NK-92 (cell line): Measurements from ENCODE around the gene SCGB1A1.

Experiments
- DNase-seq: peaks from one replicate; lab custom pipeline; 2025; ENCODE audit not compliant: unreplicated experiment; lab: John Stamatoyannopoulos, UW

The SCGB1A1 gene

GRCh38 chr11:62398011-62398994, 20.5 kb upstream of the SCGB1A1 start:
- no peak for DNase-seq

DNA sequence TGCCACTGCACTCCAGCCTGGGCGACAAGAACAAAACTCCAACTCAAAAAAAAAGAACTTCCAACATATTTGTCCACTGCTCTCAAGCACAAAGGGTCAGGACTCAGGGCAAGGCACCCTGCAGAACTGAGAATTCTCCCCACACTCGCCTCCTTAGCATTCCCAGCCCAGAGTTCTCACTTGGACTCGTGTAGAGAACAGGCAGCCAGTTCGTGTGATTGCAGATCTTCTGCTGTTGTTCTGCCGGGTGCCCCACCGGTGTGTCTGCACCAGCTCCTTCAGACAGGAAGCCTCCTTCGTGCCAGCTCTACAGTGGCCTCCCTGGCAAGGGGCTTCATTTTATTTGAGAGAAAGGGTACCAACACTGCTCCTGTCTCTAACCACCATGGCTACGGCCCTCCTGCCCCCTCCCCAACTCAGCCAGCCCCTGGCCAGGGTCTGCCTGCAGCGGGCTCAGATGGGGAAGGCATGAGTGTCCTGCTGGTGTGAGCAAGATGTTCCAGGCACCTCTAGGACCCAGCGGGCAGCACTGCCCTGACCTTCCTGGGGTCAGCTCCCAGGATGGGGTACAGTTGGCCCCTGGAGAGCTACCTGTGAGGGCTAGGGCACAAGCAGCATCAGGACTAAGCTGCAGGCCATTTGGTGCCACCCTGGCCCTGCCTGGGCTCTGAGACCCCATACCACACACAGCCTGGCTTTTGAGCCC, 19.5 kb upstream of the SCGB1A1 start:
- DNase-seq, result no peak

GRCh38 chr11:62399878-62400266, 19.0 kb upstream of the SCGB1A1 start:
- DNase-seq, result no peak

- DNase-seq, result no peak
Measured at GRCh38 chr11:62400281-62400680, 18.6 kb upstream of the SCGB1A1 start.

DNA sequence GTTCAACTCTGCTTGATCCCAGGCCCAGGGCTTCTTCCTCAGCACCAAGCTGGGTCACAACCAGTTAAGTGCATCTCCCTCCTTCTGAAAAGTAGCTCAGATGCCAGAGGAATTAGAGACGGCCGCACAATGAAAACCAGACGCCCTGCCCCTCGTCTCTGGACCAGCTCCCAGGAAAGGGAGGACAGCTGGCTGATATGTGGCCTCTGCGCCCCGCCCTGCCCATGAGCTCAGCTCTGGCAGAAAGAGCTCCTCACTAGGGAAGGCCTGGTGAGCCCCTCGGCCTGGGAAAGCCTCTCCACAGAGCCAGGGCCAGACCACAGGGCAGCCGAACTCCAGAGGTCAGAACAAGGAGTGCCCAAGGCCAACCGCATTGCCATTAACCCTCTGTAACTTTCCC, 18.1 kb upstream of the SCGB1A1 start:
- no peak for DNase-seq

- DNase-seq, result no peak
Measured at GRCh38 chr11:62401356-62401755, 17.5 kb upstream of the SCGB1A1 start.

DNA sequence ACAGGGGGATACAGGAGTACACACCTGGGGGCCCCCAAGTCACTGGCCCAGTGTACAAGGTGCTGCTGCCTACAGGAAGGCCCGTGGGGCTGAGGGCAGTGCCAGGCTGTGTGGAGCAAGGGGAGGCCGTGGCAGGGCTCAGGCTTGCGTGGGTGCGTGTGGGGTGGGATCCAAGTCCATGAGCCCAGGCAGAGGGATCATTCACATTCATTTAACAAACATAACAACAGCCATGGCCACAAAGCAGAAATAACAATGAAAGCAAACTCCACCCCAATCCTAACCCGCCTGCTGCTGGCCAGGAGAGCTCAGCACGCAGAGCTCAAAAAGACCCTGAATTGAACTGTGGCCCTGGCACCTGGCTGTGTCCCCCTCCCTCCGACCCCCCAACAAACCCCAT, 17.0 kb upstream of the SCGB1A1 start:
- DNase-seq, result no peak

DNA sequence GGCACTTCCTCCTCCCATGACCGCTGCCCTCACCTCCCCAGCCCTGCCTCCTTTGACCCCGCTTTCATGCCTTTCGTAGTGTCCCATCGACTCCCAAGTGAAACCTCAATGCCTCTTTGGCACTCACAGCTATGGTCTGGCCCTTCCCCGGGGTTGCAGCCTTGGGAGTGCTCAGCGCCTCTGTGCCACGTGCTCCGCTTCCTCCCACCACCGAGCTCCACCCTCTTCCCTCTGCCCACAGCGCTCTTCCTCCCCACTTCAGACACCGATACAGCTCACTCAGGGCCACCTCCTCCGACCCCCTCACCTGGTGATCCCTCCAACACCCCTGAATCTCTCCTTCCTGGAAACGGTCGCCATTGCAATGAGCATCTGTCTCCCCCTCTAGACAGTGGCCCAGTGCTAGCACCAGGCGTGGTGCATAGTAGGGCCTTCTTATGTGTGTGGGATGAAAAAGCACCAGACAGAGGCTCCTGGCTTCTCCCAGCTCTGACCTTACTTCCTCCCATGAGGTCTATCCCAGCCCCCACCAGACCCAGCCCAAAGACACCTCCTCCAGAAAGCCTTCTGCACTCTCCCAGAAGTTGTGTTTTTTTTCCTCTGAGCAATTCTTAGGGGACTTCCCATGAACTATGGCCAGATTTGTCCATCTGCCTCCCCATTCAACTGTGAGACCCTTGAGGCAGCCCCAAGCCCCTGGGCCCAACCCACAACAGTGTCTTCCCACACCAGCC, 16.4 kb upstream of the SCGB1A1 start:
- DNase-seq, result no peak

GRCh38 chr11:62402960-62403730, 15.7 kb upstream of the SCGB1A1 start:
- no peak for DNase-seq

DNA sequence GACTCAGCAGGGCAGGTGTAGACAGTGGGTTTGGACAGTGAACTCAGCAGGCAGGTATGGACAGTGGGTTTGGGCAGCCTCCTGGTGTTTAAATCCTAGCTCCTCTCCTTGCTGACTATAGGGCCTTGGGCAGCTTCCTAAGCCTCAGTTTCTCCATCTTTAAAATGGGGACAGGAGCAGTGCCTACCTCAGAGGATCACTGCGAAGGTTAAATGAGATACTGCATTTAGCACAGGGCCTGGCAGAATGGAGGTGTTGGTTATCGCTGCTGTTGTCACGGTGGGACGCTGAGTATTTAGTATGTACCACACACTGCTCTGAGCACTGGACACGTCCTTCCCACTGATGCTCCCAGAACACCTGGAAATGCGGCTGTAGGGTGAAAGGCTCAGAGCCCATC, 14.4 kb upstream of the SCGB1A1 start:
- no peak for DNase-seq

DNA sequence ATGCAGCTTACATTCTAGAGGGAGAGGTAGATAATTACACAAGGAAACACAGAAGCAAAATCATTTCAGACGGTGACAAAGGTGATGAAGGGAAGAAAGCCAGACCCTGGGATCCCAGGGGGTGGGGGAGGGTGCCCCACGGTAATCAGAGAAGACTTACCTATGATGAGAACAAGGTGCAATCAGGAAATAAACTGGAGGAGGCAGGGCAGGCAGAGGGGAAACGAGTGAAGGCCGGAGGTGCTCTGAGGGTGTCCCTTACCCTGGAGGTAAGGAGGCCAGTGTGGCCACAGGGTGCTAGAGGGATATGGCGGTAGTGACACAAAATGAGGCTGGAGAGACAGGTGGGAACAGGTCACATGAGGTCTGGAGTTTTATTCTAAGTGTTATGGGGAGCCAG, 13.9 kb upstream of the SCGB1A1 start:
- no peak for DNase-seq

DNA sequence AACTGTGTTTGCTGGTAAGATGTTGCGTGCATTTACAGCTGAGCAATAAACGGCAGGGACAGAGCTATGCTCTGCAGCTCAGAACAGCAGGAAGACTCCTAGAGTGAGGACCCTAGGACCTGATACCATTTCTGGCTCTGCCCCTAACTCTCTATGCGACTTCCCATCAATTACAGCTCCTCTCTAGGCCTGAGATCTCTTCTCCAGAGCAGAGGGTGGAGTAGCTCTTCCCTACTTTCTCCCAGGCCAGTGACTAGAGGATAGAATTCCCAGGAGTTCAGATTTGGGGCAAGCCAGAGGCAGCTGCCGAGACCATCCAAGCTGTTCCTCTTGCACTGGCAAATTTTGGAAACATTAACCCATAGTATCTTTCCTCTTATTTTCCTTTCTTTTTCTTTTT, 12.8 kb upstream of the SCGB1A1 start:
- no peak for DNase-seq

DNA sequence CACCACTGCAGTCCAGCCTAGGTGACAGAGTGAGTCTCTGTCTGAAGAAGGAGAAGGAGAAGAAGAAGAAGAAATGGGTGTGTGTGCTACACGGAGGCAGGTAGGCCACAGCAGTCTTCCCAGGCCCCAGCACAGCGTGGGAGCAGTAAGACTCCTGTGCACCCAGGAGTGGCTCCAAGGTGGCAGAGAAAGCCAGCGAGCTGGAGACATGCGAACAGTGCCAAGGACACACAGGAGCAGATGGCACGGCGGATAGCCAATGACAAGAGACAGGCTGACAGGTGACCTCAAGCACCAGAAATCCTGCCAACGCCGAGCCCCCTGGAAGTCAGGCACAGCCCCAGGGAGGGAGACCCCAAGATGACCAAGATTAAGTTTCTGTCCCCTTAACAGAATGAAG, 9.0 kb upstream of the SCGB1A1 start:
- no peak for DNase-seq

DNA sequence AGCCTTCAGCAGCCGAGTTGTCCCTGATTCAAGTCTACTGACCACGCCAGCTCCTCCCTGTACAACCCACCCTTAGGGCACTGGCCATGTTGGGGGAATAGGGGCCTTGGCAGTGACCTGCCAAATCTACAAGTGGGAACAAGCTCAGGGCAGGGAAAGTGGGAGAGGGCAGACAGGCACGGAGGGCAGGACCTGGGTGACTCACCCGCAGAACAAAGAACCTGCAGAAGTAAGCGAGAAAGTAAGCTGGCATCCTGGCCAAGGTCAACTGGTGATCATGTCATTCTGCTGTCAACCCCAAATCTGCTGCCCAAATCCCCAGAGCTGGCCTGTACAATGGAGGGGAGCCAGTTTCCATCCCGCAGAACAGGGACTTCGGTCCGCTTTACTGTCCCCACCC, 7.9 kb upstream of the SCGB1A1 start:
- no peak for DNase-seq

DNA sequence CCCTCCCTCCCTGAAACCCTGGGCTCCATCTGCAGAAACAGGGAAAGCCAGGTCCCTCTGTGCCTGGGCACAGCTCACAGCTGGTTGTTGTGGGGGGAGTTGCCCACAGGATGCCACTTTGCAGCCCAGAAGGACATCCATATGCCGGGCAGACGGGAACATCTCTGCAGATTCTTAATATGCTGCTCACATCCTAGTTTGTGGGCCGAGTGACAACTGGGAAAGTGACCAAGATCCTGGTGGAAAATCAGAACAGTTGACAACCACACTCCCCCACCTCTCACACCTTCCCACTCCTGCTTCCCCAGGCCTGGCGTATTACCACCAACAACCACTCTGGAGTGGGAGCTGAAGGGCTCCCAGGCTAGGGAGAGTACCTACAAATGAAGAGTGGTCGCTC, 7.3 kb upstream of the SCGB1A1 start:
- no peak for DNase-seq

DNA sequence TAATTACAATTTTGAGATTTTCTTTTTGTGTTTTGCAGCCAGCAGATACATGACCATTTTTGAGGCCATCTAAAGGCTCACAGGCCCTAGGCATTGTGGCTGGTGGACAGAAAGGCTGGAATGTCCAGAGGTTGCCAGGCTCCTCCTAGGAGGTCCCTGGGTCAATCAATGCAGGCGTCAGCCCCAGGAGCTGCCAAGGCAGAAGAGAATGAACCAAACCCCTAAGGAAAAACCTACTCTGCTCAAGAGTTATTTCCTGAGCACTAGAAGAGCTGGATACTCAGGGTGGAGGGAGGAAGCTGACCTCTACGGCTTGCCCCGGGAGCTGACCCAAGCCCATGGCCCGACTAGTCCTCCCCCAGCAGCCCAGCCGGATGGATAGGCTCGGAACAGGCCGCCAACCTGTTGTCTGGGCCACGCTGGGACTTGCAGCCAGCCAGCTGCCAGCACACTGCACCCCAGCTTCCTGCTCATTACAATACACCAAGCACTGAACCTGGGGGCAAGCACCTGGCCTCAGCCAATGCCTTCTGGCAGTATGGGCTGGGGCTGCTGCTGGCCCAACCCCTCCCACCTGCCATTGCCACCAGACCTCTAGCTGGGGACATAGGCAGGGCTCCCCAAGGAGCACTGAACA, 5.7 kb upstream of the SCGB1A1 start:
- DNase-seq, result no peak

GRCh38 chr11:62416596-62416995, 2.2 kb upstream of the SCGB1A1 start:
- DNase-seq, result no peak

DNA sequence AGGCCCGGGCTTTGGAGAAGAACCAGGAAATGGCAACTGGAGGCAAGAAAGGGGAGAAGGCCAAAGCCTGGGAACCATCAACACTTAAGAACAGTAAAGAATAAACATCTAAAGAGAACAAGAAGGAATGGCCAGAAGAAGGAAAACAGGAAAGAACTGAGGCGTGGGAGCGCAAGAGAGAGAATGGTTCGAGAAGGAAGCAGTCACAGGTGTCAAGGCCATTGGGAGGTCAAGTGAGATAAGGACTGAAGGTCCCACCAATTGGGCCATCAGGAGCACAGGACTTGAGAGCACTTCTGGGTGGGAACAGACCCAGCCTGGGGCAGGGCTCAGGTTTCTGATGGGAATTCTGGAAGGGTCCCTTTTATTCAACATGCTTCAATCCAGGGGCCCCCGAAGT, 697 bp upstream of the SCGB1A1 start:
- no peak for DNase-seq

DNA sequence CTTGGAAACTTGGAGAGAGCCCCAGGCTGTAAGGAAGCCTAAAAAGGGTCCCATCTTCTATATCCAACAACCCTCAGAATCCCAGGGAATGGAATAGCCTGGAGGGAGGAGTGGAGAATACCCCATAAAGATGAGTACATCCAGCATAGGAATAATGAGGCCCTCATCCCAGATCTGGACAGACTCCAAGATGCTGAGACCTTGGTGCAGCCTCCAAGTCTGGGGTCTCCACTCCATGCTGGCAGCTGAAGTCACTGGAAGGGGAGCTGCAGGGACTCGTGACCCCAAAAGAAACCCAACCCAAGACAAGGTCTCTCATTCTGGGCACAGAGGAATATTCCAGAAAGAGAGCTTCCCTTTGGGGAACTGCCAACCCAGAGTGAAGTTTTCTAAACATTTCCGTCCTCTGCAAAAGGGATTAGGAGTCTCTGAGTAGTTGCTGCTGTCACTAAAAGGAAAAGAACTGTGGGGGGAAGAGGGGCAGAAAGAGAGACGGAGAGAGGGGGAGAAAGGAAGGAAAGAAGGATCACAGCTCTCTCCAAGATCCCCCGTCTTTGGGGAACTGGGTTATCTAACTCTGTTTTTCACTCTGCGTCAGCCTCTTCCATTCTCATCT, 589 bp downstream of the SCGB1A1 start:
- no peak for DNase-seq

DNA sequence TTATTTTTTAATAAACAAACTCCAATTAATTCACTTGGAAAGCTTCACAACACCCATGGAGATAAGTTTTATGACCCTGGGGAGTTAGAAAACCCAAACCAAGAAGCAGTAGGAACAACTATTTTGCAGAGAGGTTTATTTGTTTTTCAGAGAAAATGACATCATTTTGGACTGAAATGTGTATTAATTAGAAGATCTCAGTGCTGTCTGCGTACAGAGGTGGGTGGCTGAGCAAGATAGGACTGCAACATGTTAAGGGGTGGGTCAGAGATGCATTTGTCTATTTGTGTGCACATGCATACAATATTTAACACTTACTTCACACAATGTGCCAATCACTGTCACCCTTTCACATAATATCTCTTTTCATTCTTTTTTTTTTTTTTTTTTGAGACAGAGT, 1.1 kb downstream of the SCGB1A1 start:
- DNase-seq, result no peak
